ENCODE data around the gene ADAR. TPM values are rescaled to one million over a fixed set of nuclear protein-coding genes. Genes with fewer than 3 reads are reported as not detected.

Gene ADAR
- total RNA-seq, 3 donors from 2014 or later (not counting 1 experiment from before 2014, with no cell fraction given) = 260 to 281 (median 265) TPM

GRCh38 chr1:154598871-154599635 lies 8.9 kb downstream of the ADAR start:
- no peaks in the 10 kb centered on the region for H3K9me3 ChIP-seq (ENCODE audit: control insufficient read depth, insufficient read depth, low read length)
- TF ChIP-seq, protein P1, sequence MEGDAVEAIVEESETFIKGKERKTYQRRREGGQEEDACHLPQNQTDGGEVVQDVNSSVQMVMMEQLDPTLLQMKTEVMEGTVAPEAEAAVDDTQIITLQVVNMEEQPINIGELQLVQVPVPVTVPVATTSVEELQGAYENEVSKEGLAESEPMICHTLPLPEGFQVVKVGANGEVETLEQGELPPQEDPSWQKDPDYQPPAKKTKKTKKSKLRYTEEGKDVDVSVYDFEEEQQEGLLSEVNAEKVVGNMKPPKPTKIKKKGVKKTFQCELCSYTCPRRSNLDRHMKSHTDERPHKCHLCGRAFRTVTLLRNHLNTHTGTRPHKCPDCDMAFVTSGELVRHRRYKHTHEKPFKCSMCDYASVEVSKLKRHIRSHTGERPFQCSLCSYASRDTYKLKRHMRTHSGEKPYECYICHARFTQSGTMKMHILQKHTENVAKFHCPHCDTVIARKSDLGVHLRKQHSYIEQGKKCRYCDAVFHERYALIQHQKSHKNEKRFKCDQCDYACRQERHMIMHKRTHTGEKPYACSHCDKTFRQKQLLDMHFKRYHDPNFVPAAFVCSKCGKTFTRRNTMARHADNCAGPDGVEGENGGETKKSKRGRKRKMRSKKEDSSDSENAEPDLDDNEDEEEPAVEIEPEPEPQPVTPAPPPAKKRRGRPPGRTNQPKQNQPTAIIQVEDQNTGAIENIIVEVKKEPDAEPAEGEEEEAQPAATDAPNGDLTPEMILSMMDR (IDR thresholded peaks at IDR 0.05) = no peak
- H3K27ac Mint-ChIP-seq = peak overlapping the region; percentile 74 to 87
- WGBS (ENCODE audit: insufficient coverage) = 77% methylated on average over 3 of the region's 3 CpGs
- H3K36me3 ChIP-seq (ENCODE audit: control insufficient read depth, insufficient read depth, low read length) = peaks cover 72% of the 10 kb centered on the region
- no peak overlapping the region for H3K4me3 ChIP-seq (ENCODE audit: low read length)
- peak overlapping the region; percentile 13 for H3K4me3 Mint-ChIP-seq
- H3K27ac ChIP-seq (ENCODE audit: low read length) = no peak overlapping the region
- H3K36me3 Mint-ChIP-seq = peaks cover 28% of the 10 kb centered on the region
- DNase-seq (no peak), ATAC-seq (no peak)
- peaks cover 44 to 62% of the 10 kb centered on the region in 2 donors for H3K4me1 Mint-ChIP-seq
- H3K27me3 ChIP-seq (ENCODE audit: control insufficient read depth, insufficient read depth, low read length) = no peaks in the 10 kb centered on the region
- intact Hi-C loops (cut with micrococcal nuclease) = no loop called here
- no peaks in the 10 kb centered on the region for H3K27me3 Mint-ChIP-seq (ENCODE audit: low read depth in 2 of 2)
- no peaks in the 10 kb centered on the region for H3K9me3 Mint-ChIP-seq
- H3K4me1 ChIP-seq (ENCODE audit: control insufficient read depth, insufficient read depth, low read length) = peaks cover 25% of the 10 kb centered on the region

GRCh38 chr1:154595621-154596020 lies 12.4 kb downstream of the ADAR start:
- WGBS (ENCODE audit: insufficient coverage) = 100% methylated on average over 1 of the region's 1 CpG
- no peak for DNase-seq
- Histone ChIP-seq H3K9me3 (ENCODE audit: control insufficient read depth, insufficient read depth, low read length) (no peaks in the 10 kb centered on the region), H3K27me3 (ENCODE audit: control insufficient read depth, insufficient read depth, low read length) (no peaks in the 10 kb centered on the region), H3K27ac (ENCODE audit: low read length) (no peak overlapping the region), H3K36me3 (ENCODE audit: control insufficient read depth, insufficient read depth, low read length) (peaks cover 79% of the 10 kb centered on the region), H3K4me1 (ENCODE audit: control insufficient read depth, insufficient read depth, low read length) (peaks cover 8% of the 10 kb centered on the region), H3K4me3 (ENCODE audit: low read length) (no peak overlapping the region)
- H3K36me3 Mint-ChIP-seq = peaks cover 35% of the 10 kb centered on the region
- no peaks in the 10 kb centered on the region for H3K27me3 Mint-ChIP-seq (ENCODE audit: low read depth in 2 of 2)
- H3K27ac Mint-ChIP-seq = no peak overlapping the region
- TF ChIP-seq, protein P1 (IDR thresholded peaks at IDR 0.05) = no peak
- peaks cover 27 to 35% of the 10 kb centered on the region in 2 donors for H3K4me1 Mint-ChIP-seq
- ATAC-seq = no peak
- no peaks in the 10 kb centered on the region for H3K9me3 Mint-ChIP-seq
- intact Hi-C loops (cut with micrococcal nuclease) = no loop called here
- H3K4me3 Mint-ChIP-seq = no peak overlapping the region

DNA sequence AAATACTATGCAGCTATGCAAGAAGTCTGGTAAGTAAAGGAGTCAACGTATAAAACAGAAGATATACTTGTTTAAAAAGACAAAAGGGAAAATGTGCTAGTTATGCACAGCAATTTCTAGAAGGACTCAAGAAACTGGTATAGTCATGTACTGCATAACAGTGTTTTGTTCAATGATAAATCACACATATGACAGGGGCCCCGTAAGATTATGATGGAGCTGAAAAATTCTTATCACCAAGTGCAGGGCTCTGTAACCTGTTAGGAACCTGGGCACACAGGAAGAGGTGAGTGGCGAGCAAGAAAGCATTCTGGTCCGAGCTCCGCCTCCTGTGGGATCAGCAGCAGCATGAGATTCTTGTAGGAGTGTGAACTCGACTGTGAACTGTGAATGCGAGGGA lies 13.2 kb downstream of the ADAR start:
- H3K9me3 ChIP-seq (ENCODE audit: control insufficient read depth, insufficient read depth, low read length) = no peaks in the 10 kb centered on the region
- H3K27me3 ChIP-seq (ENCODE audit: control insufficient read depth, insufficient read depth, low read length) = no peaks in the 10 kb centered on the region
- H3K36me3 Mint-ChIP-seq = peaks cover 35% of the 10 kb centered on the region
- ATAC-seq = no peak
- no peaks in the 10 kb centered on the region for H3K9me3 Mint-ChIP-seq
- peaks cover 19 to 26% of the 10 kb centered on the region in 2 donors for H3K4me1 Mint-ChIP-seq
- H3K27ac Mint-ChIP-seq = peak overlapping the region in 1 of 2 donors; percentile 4
- H3K36me3 ChIP-seq (ENCODE audit: control insufficient read depth, insufficient read depth, low read length) = peaks cover 84% of the 10 kb centered on the region
- no peak for DNase-seq
- 97% methylated on average over 7 of the region's 7 CpGs for WGBS (ENCODE audit: insufficient coverage)
- no peak overlapping the region for H3K4me3 ChIP-seq (ENCODE audit: low read length)
- TF ChIP-seq, protein P1 (IDR thresholded peaks at IDR 0.05) = no peak
- H3K4me3 Mint-ChIP-seq = no peak overlapping the region
- no peaks in the 10 kb centered on the region for H3K27me3 Mint-ChIP-seq (ENCODE audit: low read depth in 2 of 2)
- no peak overlapping the region for H3K27ac ChIP-seq (ENCODE audit: low read length)
- intact Hi-C loops (cut with micrococcal nuclease) = no loop called here
- peaks cover 2% of the 10 kb centered on the region for H3K4me1 ChIP-seq (ENCODE audit: control insufficient read depth, insufficient read depth, low read length)

DNA sequence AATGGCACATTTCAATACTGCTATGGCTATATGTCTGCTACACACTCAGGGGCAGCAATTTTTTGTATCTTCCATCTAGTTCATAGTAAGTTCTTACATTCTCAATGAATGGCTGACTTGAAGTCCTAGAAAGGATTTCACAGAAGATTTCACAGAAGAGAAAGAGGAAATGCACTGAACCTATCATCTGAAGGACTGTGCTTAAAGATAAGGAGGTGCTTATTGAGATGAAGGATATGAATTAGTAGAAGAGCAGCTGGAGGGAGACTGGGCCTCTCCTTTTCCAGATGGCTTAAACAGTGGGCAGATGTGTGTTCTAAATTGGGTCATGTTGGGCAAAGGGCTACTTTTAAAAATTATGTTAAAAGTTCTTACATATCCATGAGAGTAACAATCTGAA lies 14.6 kb downstream of the ADAR start:
- no peak overlapping the region for H3K27ac Mint-ChIP-seq
- Histone ChIP-seq H3K27ac (ENCODE audit: low read length) (no peak overlapping the region), H3K9me3 (ENCODE audit: control insufficient read depth, insufficient read depth, low read length) (no peaks in the 10 kb centered on the region), H3K4me3 (ENCODE audit: low read length) (no peak overlapping the region), H3K36me3 (ENCODE audit: control insufficient read depth, insufficient read depth, low read length) (peaks cover 89% of the 10 kb centered on the region), H3K27me3 (ENCODE audit: control insufficient read depth, insufficient read depth, low read length) (no peaks in the 10 kb centered on the region), H3K4me1 (ENCODE audit: control insufficient read depth, insufficient read depth, low read length) (no peaks in the 10 kb centered on the region)
- ATAC-seq = no peak
- intact Hi-C loops (cut with micrococcal nuclease) = no loop called here
- peaks cover 42% of the 10 kb centered on the region for H3K36me3 Mint-ChIP-seq
- H3K4me1 Mint-ChIP-seq = peaks cover 7 to 14% of the 10 kb centered on the region in 2 donors
- TF ChIP-seq, protein P1 (IDR thresholded peaks at IDR 0.05) = no peak
- H3K4me3 Mint-ChIP-seq = no peak overlapping the region
- no peak for DNase-seq
- H3K27me3 Mint-ChIP-seq (ENCODE audit: low read depth in 2 of 2) = no peaks in the 10 kb centered on the region
- H3K9me3 Mint-ChIP-seq = no peaks in the 10 kb centered on the region

Measured in natural killer cell (primary cell).